ENCODE measurements around the gene B3GAT1. TPM values are rescaled to one million over a fixed set of nuclear protein-coding genes. Genes with fewer than 3 reads are reported as not detected.

B3GAT1 gene
- polyA plus RNA-seq, 1 of the 3 experiments (the other 2 are of a cell fraction): 0.15 TPM

DNA sequence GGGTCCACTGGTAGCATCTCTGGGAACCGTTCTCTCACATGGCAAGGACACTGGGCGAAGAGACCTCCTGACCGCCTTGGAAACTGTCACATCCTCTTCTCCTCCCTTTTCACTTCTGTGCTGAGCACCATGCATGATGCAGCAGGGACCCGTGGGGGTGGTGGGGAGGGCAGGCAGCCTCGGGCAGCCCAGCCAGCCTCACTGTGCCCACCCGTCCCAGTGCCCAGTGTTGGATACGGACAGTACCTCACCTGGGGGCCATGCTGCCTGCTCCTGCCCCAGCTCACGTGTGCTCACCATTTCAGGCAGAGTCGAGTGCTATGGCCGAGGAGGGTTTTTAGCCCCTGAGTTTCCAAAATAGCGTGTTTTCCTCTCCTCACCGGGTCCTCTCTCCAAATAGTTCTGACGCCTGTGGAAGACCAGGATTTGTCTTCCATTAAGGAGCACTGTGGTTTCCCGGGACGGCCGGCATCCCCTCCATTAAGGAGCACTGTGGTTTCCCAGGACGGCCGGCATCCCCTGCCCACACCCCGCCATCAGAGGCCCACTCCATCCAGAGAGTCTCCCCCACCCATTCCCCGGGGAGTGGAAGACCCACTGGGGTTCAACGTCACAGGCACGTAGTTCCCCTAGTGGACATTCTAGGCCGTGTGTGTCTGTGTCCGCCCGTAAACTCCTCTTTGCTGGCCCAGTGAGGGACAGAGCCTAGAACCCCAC, 22.4 kb downstream of the B3GAT1 start:
- WGBS (ENCODE audit: low lambda C conversion rate): 76% methylated on average over 11 of the region's 25 CpGs

More for the DNA sequence above, 22.4 kb downstream of the B3GAT1 start:
- peaks cover 0 to 16% of the 10 kb centered on the region in 2 experiments; a peak in 1 of 4 replicates for H3K4me1 ChIP-seq (ENCODE audit: control insufficient read depth in 1 of 2, insufficient read depth in 2 of 2, low read depth in 1 of 2, low read length in 1 of 2)
- H3K27me3 ChIP-seq (ENCODE audit: insufficient read depth): no peaks in the 10 kb centered on the region
- no peak for DNase-seq
- H3K9ac ChIP-seq: no peak overlapping the region
- no peak overlapping the region for H3K4me3 ChIP-seq (ENCODE audit: low read depth in 2 of 2, low read length in 1 of 2)
- H4K20me1 ChIP-seq (ENCODE audit: insufficient read depth): no peaks in the 10 kb centered on the region
- H3K4me2 ChIP-seq: no peak overlapping the region
- H3F3A ChIP-seq (replicated peaks; ENCODE audit: insufficient read depth): no peaks in the 10 kb centered on the region
- ChIA-PET POLR2A (no interaction called here), CTCF (no interaction called here)
- no peaks in the 10 kb centered on the region for H3K9me2 ChIP-seq
- H3K27ac ChIP-seq (ENCODE audit: low read depth in 2 of 2, low read length in 1 of 2): no peak overlapping the region
- H2AFZ ChIP-seq (ENCODE audit: low read depth): no peak overlapping the region
- no peaks in the 10 kb centered on the region for H3K79me2 ChIP-seq (ENCODE audit: insufficient read depth)
- no peaks in the 10 kb centered on the region for H3K9me3 ChIP-seq
- H3K36me3 ChIP-seq (replicated peaks in 1 of 2; ENCODE audit: control insufficient read depth in 1 of 2, insufficient read depth in 2 of 2, low read length in 1 of 2): no peaks in the 10 kb centered on the region
- TF ChIP-seq JUND (IDR thresholded peaks at IDR 0.05) (no peak), NFIC (IDR thresholded peaks at IDR 0.05; ENCODE audit: borderline replicate concordance) (no peak), IRF3 (IDR thresholded peaks at IDR 0.05; ENCODE audit: low read depth, low read length) (no peak), SIN3A (IDR thresholded peaks at IDR 0.05; ENCODE audit: borderline replicate concordance, low read depth, low read length) (no peak), PBX3 (IDR thresholded peaks at IDR 0.05) (no peak), TCF12 (IDR thresholded peaks at IDR 0.05) (no peak)
- TF ChIP-seq, protein P1, sequence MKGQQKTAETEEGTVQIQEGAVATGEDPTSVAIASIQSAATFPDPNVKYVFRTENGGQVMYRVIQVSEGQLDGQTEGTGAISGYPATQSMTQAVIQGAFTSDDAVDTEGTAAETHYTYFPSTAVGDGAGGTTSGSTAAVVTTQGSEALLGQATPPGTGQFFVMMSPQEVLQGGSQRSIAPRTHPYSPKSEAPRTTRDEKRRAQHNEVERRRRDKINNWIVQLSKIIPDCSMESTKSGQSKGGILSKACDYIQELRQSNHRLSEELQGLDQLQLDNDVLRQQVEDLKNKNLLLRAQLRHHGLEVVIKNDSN (IDR thresholded peaks at IDR 0.05; ENCODE audit: borderline replicate concordance, low read depth): no peak
- TF ChIP-seq, protein P2, sequence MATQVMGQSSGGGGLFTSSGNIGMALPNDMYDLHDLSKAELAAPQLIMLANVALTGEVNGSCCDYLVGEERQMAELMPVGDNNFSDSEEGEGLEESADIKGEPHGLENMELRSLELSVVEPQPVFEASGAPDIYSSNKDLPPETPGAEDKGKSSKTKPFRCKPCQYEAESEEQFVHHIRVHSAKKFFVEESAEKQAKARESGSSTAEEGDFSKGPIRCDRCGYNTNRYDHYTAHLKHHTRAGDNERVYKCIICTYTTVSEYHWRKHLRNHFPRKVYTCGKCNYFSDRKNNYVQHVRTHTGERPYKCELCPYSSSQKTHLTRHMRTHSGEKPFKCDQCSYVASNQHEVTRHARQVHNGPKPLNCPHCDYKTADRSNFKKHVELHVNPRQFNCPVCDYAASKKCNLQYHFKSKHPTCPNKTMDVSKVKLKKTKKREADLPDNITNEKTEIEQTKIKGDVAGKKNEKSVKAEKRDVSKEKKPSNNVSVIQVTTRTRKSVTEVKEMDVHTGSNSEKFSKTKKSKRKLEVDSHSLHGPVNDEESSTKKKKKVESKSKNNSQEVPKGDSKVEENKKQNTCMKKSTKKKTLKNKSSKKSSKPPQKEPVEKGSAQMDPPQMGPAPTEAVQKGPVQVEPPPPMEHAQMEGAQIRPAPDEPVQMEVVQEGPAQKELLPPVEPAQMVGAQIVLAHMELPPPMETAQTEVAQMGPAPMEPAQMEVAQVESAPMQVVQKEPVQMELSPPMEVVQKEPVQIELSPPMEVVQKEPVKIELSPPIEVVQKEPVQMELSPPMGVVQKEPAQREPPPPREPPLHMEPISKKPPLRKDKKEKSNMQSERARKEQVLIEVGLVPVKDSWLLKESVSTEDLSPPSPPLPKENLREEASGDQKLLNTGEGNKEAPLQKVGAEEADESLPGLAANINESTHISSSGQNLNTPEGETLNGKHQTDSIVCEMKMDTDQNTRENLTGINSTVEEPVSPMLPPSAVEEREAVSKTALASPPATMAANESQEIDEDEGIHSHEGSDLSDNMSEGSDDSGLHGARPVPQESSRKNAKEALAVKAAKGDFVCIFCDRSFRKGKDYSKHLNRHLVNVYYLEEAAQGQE (IDR thresholded peaks at IDR 0.05; ENCODE audit: low read depth, low read length): no peak

Data from SK-N-SH (cell line).